ENCODE data around the gene TSPAN18.

DNA sequence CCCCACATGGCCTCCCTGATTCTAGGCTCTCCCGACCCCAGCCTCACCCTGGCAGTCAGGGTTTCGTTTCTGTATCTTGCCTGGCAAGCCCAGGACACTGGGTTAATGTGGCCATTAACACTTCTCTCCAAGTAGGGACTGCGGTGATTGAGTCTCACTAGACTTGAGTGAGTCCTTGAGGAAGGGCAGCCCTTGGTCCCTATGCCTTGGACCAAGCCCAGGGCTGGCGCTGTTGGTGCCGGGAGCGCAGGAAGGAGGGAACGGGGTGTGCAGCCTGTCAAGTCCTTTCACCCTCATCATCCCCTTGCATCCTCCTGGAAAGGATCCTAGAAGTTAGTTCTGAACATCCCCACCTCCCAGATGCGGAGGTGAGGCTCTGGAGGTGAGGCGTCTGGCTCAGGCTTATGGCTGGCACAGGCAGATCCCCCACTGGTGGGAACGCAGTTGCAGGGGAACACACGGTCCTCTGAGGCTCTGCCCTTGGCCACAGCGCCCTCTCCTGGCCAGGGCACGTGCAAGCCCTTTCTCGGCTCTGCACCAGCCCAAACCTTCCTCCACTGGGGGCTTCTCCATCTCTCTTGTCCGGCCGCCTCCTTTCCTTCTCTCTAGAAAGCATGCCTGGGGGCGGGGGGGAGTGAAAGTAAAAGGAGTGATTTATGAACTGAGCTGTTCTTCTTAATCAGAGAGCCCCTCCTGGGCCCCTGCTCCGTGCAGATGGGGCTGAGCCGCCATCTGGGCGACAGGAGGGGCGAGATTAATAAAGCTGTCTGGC, 167.3 kb downstream of the TSPAN18 start:
- TF ChIP-seq MAZ (IDR thresholded peaks at IDR 0.05; ENCODE audit: borderline replicate concordance, low read depth, low read length), result peak; percentile 81
- TF ChIP-seq, protein P1, sequence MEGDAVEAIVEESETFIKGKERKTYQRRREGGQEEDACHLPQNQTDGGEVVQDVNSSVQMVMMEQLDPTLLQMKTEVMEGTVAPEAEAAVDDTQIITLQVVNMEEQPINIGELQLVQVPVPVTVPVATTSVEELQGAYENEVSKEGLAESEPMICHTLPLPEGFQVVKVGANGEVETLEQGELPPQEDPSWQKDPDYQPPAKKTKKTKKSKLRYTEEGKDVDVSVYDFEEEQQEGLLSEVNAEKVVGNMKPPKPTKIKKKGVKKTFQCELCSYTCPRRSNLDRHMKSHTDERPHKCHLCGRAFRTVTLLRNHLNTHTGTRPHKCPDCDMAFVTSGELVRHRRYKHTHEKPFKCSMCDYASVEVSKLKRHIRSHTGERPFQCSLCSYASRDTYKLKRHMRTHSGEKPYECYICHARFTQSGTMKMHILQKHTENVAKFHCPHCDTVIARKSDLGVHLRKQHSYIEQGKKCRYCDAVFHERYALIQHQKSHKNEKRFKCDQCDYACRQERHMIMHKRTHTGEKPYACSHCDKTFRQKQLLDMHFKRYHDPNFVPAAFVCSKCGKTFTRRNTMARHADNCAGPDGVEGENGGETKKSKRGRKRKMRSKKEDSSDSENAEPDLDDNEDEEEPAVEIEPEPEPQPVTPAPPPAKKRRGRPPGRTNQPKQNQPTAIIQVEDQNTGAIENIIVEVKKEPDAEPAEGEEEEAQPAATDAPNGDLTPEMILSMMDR (conservative IDR thresholded peaks at IDR 0.05; ENCODE audit: low read depth, low read length), result peak; percentile 99
- 0 out of 2 replicates have a peak, but pooled peaks have one; percentile 27 for TF ChIP-seq BHLHE40 (IDR thresholded peaks at IDR 0.05; ENCODE audit: low read depth, low read length)
- TF ChIP-seq, protein P2, sequence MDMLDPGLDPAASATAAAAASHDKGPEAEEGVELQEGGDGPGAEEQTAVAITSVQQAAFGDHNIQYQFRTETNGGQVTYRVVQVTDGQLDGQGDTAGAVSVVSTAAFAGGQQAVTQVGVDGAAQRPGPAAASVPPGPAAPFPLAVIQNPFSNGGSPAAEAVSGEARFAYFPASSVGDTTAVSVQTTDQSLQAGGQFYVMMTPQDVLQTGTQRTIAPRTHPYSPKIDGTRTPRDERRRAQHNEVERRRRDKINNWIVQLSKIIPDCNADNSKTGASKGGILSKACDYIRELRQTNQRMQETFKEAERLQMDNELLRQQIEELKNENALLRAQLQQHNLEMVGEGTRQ (IDR thresholded peaks at IDR 0.05; ENCODE audit: low read depth, low read length), result no peak
- peak; percentile 66 for TF ChIP-seq POLR2A (IDR thresholded peaks at IDR 0.05; ENCODE audit: low read depth, low read length)
- TF ChIP-seq FOS (IDR thresholded peaks at IDR 0.05; ENCODE audit: low read depth, low read length), result no peak
- no peak for TF ChIP-seq RCOR1 (IDR thresholded peaks at IDR 0.05; ENCODE audit: insufficient replicate concordance, low read length)
- TF ChIP-seq MXI1 (IDR thresholded peaks at IDR 0.05; ENCODE audit: borderline replicate concordance, low read depth, low read length), result no peak
- TF ChIP-seq SMC3 (IDR thresholded peaks at IDR 0.05; ENCODE audit: low read depth, low read length), result peak; percentile 99
- TF ChIP-seq MAFK (IDR thresholded peaks at IDR 0.05; ENCODE audit: low read depth, low read length), result no peak
- peak; percentile 100 for TF ChIP-seq RAD21 (IDR thresholded peaks at IDR 0.05; ENCODE audit: low read length)
- TF ChIP-seq, protein P3, sequence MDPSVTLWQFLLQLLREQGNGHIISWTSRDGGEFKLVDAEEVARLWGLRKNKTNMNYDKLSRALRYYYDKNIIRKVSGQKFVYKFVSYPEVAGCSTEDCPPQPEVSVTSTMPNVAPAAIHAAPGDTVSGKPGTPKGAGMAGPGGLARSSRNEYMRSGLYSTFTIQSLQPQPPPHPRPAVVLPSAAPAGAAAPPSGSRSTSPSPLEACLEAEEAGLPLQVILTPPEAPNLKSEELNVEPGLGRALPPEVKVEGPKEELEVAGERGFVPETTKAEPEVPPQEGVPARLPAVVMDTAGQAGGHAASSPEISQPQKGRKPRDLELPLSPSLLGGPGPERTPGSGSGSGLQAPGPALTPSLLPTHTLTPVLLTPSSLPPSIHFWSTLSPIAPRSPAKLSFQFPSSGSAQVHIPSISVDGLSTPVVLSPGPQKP (IDR thresholded peaks at IDR 0.05; ENCODE audit: borderline replicate concordance, low read depth, low read length), result no peak

Data from IMR-90 (cell line).